Measurements from ENCODE around the gene ETV6.

DNA sequence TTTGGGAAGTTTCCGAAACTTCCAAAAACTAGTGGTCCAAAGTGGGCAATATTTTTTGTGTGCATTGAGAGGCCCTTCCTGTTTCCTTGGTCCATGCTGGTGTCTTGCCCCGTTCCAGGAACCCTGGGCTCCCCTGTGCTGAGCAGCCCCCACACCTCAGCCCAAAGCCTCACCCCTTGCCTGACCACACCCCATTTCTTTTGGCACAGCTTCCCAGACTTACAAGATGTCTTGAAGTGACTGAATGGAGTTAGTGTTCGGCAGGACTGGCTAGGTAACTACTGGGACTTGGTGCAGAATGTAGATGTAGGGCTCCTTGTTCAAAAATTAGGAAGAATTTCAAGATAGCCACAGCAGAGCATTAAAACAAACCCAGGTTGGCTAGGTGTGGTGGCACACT, 68.6 kb downstream of the ETV6 start:
- TF ChIP-seq POLR2AphosphoS5 (IDR thresholded peaks at IDR 0.05; ENCODE audit: low read depth, low read length) = no peak
- no peak for TF ChIP-seq CTCF (IDR thresholded peaks at IDR 0.05)
- TF ChIP-seq, protein P1, sequence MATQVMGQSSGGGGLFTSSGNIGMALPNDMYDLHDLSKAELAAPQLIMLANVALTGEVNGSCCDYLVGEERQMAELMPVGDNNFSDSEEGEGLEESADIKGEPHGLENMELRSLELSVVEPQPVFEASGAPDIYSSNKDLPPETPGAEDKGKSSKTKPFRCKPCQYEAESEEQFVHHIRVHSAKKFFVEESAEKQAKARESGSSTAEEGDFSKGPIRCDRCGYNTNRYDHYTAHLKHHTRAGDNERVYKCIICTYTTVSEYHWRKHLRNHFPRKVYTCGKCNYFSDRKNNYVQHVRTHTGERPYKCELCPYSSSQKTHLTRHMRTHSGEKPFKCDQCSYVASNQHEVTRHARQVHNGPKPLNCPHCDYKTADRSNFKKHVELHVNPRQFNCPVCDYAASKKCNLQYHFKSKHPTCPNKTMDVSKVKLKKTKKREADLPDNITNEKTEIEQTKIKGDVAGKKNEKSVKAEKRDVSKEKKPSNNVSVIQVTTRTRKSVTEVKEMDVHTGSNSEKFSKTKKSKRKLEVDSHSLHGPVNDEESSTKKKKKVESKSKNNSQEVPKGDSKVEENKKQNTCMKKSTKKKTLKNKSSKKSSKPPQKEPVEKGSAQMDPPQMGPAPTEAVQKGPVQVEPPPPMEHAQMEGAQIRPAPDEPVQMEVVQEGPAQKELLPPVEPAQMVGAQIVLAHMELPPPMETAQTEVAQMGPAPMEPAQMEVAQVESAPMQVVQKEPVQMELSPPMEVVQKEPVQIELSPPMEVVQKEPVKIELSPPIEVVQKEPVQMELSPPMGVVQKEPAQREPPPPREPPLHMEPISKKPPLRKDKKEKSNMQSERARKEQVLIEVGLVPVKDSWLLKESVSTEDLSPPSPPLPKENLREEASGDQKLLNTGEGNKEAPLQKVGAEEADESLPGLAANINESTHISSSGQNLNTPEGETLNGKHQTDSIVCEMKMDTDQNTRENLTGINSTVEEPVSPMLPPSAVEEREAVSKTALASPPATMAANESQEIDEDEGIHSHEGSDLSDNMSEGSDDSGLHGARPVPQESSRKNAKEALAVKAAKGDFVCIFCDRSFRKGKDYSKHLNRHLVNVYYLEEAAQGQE (IDR thresholded peaks at IDR 0.05; ENCODE audit: insufficient read depth in 1 of 2, low read depth in 2 of 2, low read length in 1 of 2) = no peak
- TF ChIP-seq TCF7L2 (IDR thresholded peaks at IDR 0.05; ENCODE audit: low read depth, low read length) = no peak
- TF ChIP-seq SIN3A (IDR thresholded peaks at IDR 0.05; ENCODE audit: borderline replicate concordance, insufficient read depth, low read depth, low read length) = no peak

Measured in Panc1 (cell line).